GM18498 (cell line): Measurements from ENCODE around the gene PPP2R1A.
"Not testable (repeated sequence)": the region's sequence is repeated elsewhere in the genome, so short reads cannot be mapped to it uniquely, and the experiment has no call there.

ENCODE experiments used
- ATAC-seq: cut with Tn5 transposase; IDR thresholded peaks from one replicate; pipeline ENCODE4 v1.9.1; 2021; ENCODE audit warnings: mild to moderate bottlenecking, moderate library complexity; ENCODE audit not compliant: unreplicated experiment

The PPP2R1A gene

DNA sequence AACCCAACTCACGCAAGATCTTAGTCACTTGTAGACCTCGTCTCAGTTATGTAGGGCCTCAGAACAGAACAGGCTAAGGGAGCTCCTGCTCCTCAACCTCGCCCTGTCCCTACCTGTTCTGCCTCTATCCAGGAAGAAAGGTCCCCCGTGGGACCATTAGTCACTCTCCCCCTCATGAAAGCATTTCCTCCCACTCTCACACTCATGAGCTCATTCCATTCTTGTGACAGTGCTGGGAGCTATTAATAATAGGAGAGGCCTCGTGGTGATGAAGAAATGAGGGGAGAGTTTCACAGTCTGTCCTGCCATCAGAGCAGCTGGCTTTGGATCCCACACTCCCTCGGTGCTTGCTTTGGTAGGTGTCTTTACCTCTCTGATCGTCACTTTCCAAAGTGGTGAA, 10.2 kb downstream of the PPP2R1A start:
- no peak for ATAC-seq

DNA sequence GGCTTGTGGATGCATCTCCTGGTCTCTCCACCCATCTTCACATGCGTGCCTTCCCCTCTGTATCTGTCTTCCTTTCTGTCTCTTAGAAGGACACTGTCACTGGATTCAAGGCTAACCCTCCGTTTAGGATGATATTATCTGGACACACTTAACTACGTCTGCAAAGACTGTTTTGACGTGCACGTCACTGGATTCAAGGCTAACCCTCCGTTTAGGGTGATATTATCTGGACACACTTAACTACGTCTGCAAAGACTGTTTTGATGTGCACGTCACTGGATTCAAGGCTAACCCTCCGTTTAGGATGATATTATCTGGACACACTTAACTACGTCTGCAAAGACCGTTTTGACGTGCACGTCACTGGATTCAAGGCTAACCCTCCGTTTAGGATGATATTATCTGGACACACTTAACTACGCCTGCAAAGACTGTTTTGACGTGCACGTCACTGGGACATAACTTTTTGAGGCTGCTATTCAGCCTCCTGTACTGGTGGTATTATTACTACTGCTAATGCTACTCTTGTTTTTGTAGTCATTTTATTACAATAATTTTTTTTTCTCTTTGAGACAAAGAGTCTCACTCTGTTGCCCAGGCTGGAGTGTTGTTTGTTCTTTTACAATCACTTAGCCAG, 11.0 kb downstream of the PPP2R1A start:
- not testable (repeated sequence) for ATAC-seq

- ATAC-seq: no peak
Measured at GRCh38 chr19:52206481-52206880, 16.6 kb downstream of the PPP2R1A start.

GRCh38 chr19:52211203-52211602, 21.4 kb downstream of the PPP2R1A start:
- ATAC-seq: no peak

- ATAC-seq: no peak
Measured at GRCh38 chr19:52211926-52212571, 22.2 kb downstream of the PPP2R1A start.

- no peak for ATAC-seq
Measured at GRCh38 chr19:52212572-52213255, 22.9 kb downstream of the PPP2R1A start.

DNA sequence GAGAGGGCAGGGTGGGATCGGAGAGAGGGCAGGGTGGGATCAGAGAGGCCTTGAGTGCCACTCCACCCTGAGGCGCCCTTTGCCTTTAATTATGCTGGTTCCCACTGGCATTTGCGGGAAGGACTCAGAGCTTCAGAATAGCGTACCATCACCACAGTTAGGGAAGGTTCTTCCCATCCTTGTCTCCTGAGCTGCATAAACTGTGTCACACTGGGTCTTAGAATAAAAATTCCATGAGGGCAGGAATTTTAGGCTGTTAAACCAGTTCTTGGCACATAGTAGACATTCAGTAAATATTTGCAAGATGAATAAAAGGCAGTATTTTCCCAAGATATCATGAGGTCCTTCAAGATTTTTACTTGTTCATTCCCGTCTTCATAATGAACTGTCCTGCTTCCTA, 24.4 kb downstream of the PPP2R1A start:
- no peak for ATAC-seq

GRCh38 chr19:52216401-52216800, 26.5 kb downstream of the PPP2R1A start:
- no peak for ATAC-seq

DNA sequence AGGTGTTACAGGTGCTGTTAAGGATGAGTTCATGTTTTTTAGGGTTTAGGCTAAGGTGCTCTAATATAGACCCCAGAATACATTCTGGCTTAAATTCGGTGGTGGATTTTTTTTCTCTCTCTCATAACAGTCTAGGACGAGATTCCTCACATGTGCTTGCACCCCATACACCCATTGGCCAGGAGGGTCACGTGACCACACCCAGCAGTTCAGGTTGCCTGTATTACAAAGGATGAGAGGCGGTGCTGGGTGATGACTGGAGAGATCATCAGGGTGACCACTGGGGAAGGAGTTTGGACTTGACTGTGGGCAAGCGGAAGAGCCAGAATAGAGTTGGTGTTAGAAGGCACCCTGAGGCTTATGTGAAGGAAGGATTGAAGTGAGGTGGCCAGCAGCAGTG, 27.7 kb downstream of the PPP2R1A start:
- ATAC-seq: no peak

- no peak for ATAC-seq
Measured at GRCh38 chr19:52219611-52220010, 29.8 kb downstream of the PPP2R1A start.

- no peak for ATAC-seq
Measured at GRCh38 chr19:52221031-52221430, 31.2 kb downstream of the PPP2R1A start.

GRCh38 chr19:52221831-52222375, 32.1 kb downstream of the PPP2R1A start:
- no peak for ATAC-seq

DNA sequence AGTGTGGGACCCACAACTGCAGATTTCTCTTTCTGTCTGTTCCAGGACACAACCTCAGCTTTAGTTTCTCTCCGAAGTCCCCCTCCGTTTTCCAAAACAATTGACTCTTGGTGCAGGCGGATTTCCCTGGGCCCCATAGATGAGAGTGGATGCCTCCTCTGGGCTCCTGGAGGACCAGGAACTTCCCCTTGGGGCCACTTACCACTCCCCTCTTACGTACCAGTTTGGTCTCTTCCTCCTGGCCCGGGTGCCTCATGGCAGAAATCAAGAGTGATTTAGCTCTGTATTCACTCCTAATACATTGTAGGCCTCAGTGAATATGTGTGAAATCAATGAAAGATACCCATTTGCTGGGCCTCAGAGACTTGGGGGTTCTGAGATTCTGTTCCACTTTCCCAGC, 34.4 kb downstream of the PPP2R1A start:
- no peak for ATAC-seq

DNA sequence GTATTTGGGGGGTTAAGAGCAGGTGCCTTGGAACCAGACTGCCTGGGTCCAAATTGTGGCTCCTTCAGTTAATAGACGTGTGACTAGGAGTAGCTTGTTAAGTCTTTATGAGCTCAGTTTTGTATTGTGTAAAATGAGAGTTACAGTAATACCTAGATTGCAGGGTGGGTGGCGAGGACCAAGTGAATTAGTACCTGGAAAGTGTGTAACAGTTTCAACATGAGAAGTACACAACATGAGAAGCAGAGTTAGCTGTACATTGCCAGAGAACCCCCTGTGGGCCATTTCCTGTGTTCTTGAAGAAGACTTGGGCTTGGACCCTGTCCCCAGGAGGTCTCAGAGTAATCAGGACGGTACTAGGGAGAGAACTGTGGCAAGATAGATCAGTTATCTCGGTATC, 36.8 kb downstream of the PPP2R1A start:
- ATAC-seq: no peak

GRCh38 chr19:52227196-52227940, 37.5 kb downstream of the PPP2R1A start:
- ATAC-seq: no peak

GRCh38 chr19:52227980-52228379, 38.1 kb downstream of the PPP2R1A start:
- no peak for ATAC-seq

- ATAC-seq: no peak
Measured at GRCh38 chr19:52229524-52229923, 39.7 kb downstream of the PPP2R1A start.

GRCh38 chr19:52230685-52231084, 40.8 kb downstream of the PPP2R1A start:
- no peak for ATAC-seq

DNA sequence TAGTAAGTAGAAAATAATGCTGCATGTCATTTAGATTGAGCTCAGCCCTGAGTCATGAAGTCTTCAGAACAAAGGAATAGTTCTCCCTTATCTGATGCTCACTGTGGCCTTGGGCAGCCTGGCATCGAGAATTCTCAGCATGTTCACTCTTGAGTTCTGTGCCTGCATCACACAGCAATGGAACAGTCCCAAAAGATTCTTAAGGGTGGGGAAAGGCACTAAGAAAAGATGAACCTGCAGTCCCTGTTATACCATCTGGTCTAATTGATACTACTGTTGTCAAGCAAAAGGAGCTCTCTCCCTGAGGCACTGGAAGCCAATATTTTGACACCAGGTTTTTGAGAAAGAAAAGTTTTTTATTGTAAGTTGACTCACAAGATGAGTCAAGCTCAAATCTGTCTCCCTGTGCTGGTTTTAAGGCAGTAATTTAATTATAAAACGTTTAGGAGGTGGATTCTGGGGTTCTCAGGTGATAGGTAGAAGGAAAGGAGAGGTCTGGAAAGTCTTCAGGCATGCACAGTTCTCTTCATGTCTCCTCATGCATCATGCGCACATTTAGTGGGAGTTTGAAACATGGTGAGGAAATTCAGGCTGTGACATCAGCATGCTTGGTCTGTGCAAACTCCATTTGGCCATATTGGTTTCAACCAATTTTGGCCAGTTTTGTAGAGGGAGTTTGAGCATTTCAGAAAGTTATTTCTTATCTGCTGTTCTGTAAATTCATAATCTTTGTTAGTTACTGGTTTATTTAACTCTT, 41.5 kb downstream of the PPP2R1A start:
- ATAC-seq: no peak

DNA sequence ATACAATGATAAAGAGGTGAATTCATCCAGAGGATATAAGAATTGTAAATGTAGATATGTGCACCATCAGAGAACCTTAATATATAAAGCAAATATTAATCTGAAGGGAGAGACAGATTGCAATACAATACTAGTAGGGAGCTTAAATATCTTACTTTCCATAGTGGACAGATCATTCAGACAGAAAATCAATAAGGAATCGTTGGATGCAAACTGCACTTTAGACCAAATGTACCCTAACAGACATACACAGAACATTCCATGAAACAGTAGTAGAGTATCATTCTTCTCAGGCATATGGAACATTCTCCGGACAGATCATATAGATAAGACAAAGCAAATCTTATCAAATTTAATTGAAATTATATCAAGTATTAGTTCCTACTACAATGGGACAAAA, 44.6 kb downstream of the PPP2R1A start:
- ATAC-seq: no peak

- ATAC-seq: no peak
Measured at GRCh38 chr19:52237197-52237596, 47.3 kb downstream of the PPP2R1A start.
